ENCODE data around the gene LRRC56. TPM values are rescaled to one million over a fixed set of nuclear protein-coding genes. Genes with fewer than 3 reads are reported as not detected.

Gene LRRC56
- total and polyA plus RNA-seq, 2 donors (not counting 1 experiment from before 2014, with no cell fraction given) = 11.8 to 15.8 TPM

GRCh38 chr11:503179-503981 is 33.9 kb upstream of the LRRC56 start:
- H4K20me1 ChIP-seq (ENCODE audit: control insufficient read depth, insufficient read depth, low read length, poor library complexity, severe bottlenecking) = peaks cover 62% of the 10 kb centered on the region
- H3K27ac ChIP-seq (ENCODE audit: low read length in 2 of 2) = peak overlapping the region in 1 of 2 donors; percentile 36
- H3K4me1 ChIP-seq (ENCODE audit: control insufficient read depth in 2 of 2, insufficient read depth in 2 of 2, low read length in 2 of 2) = peaks cover 28 to 49% of the 10 kb centered on the region in 2 donors
- intact Hi-C loops (cut with micrococcal nuclease) = no loop called here
- ChIA-PET POLR2A (interaction anchor here (0.5 to 0.6 kb wide), 2 partner anchors 11 to 13 kb away, joined by 3 to 5 read pairs; no protein-coding TSS in a partner anchor), CTCF (no interaction called here)
- Mint-ChIP-seq H3K4me1 (peaks cover 42% of the 10 kb centered on the region), H3K9me3 (ENCODE audit: insufficient read depth) (no peaks in the 10 kb centered on the region), H3K4me3 (peak overlapping the region; percentile 76), H3K27me3 (no peaks in the 10 kb centered on the region), H3K27ac (peak overlapping the region; percentile 81)
- ATAC-seq (ENCODE audit: low read depth) = no peak
- 84% methylated on average over 24 of the region's 24 CpGs for WGBS (ENCODE audit: insufficient coverage)
- peaks cover 0 to 33% of the 10 kb centered on the region in 2 experiments for H3K36me3 ChIP-seq (replicated peaks in 1 of 2; ENCODE audit: control extremely low read depth in 1 of 2, control insufficient read depth in 1 of 2, extremely low read depth in 1 of 2, insufficient read depth in 2 of 2, low read length in 1 of 2)
- no peak overlapping the region for H2AFZ ChIP-seq (ENCODE audit: insufficient read depth, low read depth, low read length, poor library complexity, severe bottlenecking)
- peak overlapping the region; percentile 100 for H3K4me2 ChIP-seq (replicated peaks; ENCODE audit: low read depth, low read length, poor library complexity, severe bottlenecking)
- H3K9ac ChIP-seq (ENCODE audit: low read length) = peak overlapping the region; percentile 51
- peaks cover 46% of the 10 kb centered on the region for H3K79me2 ChIP-seq (ENCODE audit: control insufficient read depth, insufficient read depth, low read length)
- DNase-seq = peak; percentile 49
- H3K27me3 ChIP-seq (replicated peaks in 1 of 4; ENCODE audit: control extremely low read depth in 1 of 4, control insufficient read depth in 3 of 4, insufficient read depth in 4 of 4, low read length in 3 of 4) = peaks cover 0 to 10% (median 0%) of the 10 kb centered on the region in 4 experiments
- H3K9me3 ChIP-seq (ENCODE audit: control extremely low read depth in 1 of 3, control insufficient read depth in 2 of 3, insufficient read depth in 1 of 3, low read length in 2 of 3) = peaks cover 0 to 2% (median 0%) of the 10 kb centered on the region in 3 donors
- TF ChIP-seq EZH2 (IDR thresholded peaks at IDR 0.05; ENCODE audit: borderline replicate concordance, insufficient read depth, low read depth, low read length, poor library complexity, severe bottlenecking) = no peak
- TF ChIP-seq, protein P1, sequence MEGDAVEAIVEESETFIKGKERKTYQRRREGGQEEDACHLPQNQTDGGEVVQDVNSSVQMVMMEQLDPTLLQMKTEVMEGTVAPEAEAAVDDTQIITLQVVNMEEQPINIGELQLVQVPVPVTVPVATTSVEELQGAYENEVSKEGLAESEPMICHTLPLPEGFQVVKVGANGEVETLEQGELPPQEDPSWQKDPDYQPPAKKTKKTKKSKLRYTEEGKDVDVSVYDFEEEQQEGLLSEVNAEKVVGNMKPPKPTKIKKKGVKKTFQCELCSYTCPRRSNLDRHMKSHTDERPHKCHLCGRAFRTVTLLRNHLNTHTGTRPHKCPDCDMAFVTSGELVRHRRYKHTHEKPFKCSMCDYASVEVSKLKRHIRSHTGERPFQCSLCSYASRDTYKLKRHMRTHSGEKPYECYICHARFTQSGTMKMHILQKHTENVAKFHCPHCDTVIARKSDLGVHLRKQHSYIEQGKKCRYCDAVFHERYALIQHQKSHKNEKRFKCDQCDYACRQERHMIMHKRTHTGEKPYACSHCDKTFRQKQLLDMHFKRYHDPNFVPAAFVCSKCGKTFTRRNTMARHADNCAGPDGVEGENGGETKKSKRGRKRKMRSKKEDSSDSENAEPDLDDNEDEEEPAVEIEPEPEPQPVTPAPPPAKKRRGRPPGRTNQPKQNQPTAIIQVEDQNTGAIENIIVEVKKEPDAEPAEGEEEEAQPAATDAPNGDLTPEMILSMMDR (IDR thresholded peaks at IDR 0.05) = no peak
- peak overlapping the region in 3 of 5 experiments; percentile 18 to 38 (median 33) for H3K4me3 ChIP-seq (ENCODE audit: control extremely low read depth in 1 of 5, extremely low read depth in 1 of 5, insufficient read depth in 1 of 5, low read depth in 2 of 5, low read length in 4 of 5)

All from B cell (primary cell).